Neural progenitor cell (in vitro differentiated cells): ENCODE measurements around the gene OR6C70. TPM values are rescaled to one million over a fixed set of nuclear protein-coding genes. Genes with fewer than 3 reads are reported as not detected.
"Not testable (repeated sequence)": the region's sequence is repeated elsewhere in the genome, so short reads cannot be mapped to it uniquely, and the experiment has no call there.

ENCODE experiments used
- DNase-seq: peaks from one replicate; pipeline ENCODE4 v3.0.0-alpha.2; 2016; ENCODE audit warnings: low spot score
- H2AFZ ChIP-seq: fragments of 200-600 bp; sonication (generic); replicated peaks from 2 replicates; pipeline ENCODE4 v1.6.1; 2016; ENCODE audit warnings: antibody characterized with exemption
- H3F3A ChIP-seq: fragments of 200-600 bp; sonication (generic); 2 replicates; pipeline ENCODE4 v1.6.1; 2016; ENCODE audit warnings: antibody characterized with exemption, low read depth
- H3K27ac ChIP-seq: fragments of 200-600 bp; sonication (generic); 2 replicates; pipeline ENCODE4 v1.5.1; 2016; ENCODE audit warnings: mild to moderate bottlenecking
- H3K27me3 ChIP-seq: fragments of 200-600 bp; sonication (generic); 2 replicates; pipeline ENCODE4 v1.6.1; 2016; ENCODE audit warnings: mild to moderate bottlenecking, moderate library complexity
- H3K36me3 ChIP-seq: fragments of 200-600 bp; sonication (generic); 2 replicates; pipeline ENCODE4 v1.5.1; 2016
- H3K4me1 ChIP-seq: fragments of 200-600 bp; sonication (generic); 2 replicates; pipeline ENCODE4 v1.6.1; 2016; ENCODE audit warnings: mixed run types
- H3K4me2 ChIP-seq: fragments of 200-600 bp; sonication (generic); 2 replicates; pipeline ENCODE4 v1.6.1; 2016
- H3K4me3 ChIP-seq: fragments of 200-600 bp; sonication (generic); 2 replicates; pipeline ENCODE4 v1.5.1; 2016
- H3K79me2 ChIP-seq: fragments of 200-600 bp; sonication (generic); 2 replicates; pipeline ENCODE4 v1.6.1; 2016; ENCODE audit warnings: low read depth
- H3K9ac ChIP-seq: fragments of 200-600 bp; sonication (generic); 2 replicates; pipeline ENCODE4 v1.6.1; 2016
- H3K9me3 ChIP-seq: fragments of 200-600 bp; sonication (generic); 2 replicates; pipeline ENCODE4 v1.5.1; 2016; ENCODE audit warnings: low read depth
- H4K20me1 ChIP-seq: fragments of 200-600 bp; sonication (generic); 2 replicates; pipeline ENCODE4 v1.6.1; 2016; ENCODE audit warnings: low read depth
- H3K27ac Mint-ChIP-seq: 3 replicates; pipeline ENCODE4 v1.8.0; 2021; ENCODE audit warnings: mixed read lengths
- H3K27me3 Mint-ChIP-seq: 2 replicates; pipeline ENCODE4 v1.8.0; 2022; ENCODE audit warnings: low read depth, mild to moderate bottlenecking, inconsistent platforms, moderate library complexity, mixed read lengths; ENCODE audit not compliant: insufficient read depth
- H3K36me3 Mint-ChIP-seq: 3 replicates; pipeline ENCODE4 v1.8.0; 2021; ENCODE audit warnings: mixed read lengths
- H3K4me1 Mint-ChIP-seq: 3 replicates; pipeline ENCODE4 v1.8.0; 2021; ENCODE audit warnings: mixed read lengths
- H3K4me3 Mint-ChIP-seq: 3 replicates; pipeline ENCODE4 v1.8.0; 2021; ENCODE audit warnings: mild to moderate bottlenecking, moderate library complexity, mixed read lengths
- H3K9me3 Mint-ChIP-seq: 3 replicates; pipeline ENCODE4 v1.8.0; 2020; ENCODE audit warnings: mixed read lengths
- EZH2 ChIP-seq: fragments of 200-600 bp; sonication (generic); IDR thresholded peaks from 2 replicates; pipeline ENCODE4 v1.6.1; 2017; ENCODE audit warnings: antibody characterized with exemption, mild to moderate bottlenecking, moderate library complexity
- EZH2phosphoT487 ChIP-seq: fragments of 200-600 bp; sonication (generic); IDR thresholded peaks from 2 replicates; pipeline ENCODE4 v1.6.1; 2017; ENCODE audit warnings: antibody characterized with exemption
- total RNA-seq: library from RNA; depleted of rRNA; stranded (reverse); fragments of >200 nt; gene quantifications from 2 replicates; pipeline ENCODE4 v1.2.3, GENCODE V29; 2015; ENCODE audit warnings: low replicate concordance
- TF ChIP-seq, protein P1 (sequence below): fragments of 200-600 bp; sonication (generic); IDR thresholded peaks from 2 replicates; pipeline ENCODE4 v1.5.1; 2017; ENCODE audit warnings: antibody characterized with exemption, mild to moderate bottlenecking

Gene OR6C70
- total RNA-seq, 1 donor from 2014 or later, result not detected

DNA sequence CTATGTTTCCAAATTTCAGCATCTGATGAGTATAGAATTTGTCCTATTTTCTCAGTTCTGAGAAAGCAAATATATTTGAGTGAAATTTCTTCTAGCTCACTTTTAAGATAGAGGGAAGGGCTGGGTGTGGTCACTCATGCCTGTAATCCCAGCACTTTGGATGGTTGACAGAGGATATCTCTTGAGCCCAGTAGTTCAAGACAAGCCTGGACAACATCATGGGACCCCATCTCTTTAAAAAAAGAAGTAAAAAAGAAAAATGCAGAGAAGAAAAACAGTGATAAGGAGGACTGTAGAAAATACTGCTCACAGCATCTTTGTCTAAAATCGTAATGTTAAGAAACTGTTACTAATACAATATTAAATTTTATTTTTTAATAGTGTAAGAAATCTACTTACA, 2.3 kb upstream of the OR6C70 start:
- Mint-ChIP-seq H3K4me3 (no peak overlapping the region), H3K4me1 (no peaks in the 10 kb centered on the region), H3K36me3 (no peaks in the 10 kb centered on the region), H3K27me3 (no peaks in the 10 kb centered on the region), H3K9me3 (no peaks in the 10 kb centered on the region), H3K27ac (no peak overlapping the region)
- Histone ChIP-seq H3K79me2 (no peaks in the 10 kb centered on the region), H3K9me3 (no peaks in the 10 kb centered on the region), H4K20me1 (no peaks in the 10 kb centered on the region), H3F3A (no peaks in the 10 kb centered on the region), H3K4me3 (no peak overlapping the region), H3K4me1 (no peaks in the 10 kb centered on the region), H3K36me3 (no peaks in the 10 kb centered on the region), H3K4me2 (no peak overlapping the region), H3K9ac (no peak overlapping the region), H3K27me3 (no peaks in the 10 kb centered on the region), H2AFZ (no peak overlapping the region), H3K27ac (no peak overlapping the region)
- DNase-seq, result no peak
- TF ChIP-seq EZH2, result no peak
- TF ChIP-seq, protein P1, sequence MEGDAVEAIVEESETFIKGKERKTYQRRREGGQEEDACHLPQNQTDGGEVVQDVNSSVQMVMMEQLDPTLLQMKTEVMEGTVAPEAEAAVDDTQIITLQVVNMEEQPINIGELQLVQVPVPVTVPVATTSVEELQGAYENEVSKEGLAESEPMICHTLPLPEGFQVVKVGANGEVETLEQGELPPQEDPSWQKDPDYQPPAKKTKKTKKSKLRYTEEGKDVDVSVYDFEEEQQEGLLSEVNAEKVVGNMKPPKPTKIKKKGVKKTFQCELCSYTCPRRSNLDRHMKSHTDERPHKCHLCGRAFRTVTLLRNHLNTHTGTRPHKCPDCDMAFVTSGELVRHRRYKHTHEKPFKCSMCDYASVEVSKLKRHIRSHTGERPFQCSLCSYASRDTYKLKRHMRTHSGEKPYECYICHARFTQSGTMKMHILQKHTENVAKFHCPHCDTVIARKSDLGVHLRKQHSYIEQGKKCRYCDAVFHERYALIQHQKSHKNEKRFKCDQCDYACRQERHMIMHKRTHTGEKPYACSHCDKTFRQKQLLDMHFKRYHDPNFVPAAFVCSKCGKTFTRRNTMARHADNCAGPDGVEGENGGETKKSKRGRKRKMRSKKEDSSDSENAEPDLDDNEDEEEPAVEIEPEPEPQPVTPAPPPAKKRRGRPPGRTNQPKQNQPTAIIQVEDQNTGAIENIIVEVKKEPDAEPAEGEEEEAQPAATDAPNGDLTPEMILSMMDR, result no peak
- no peak for TF ChIP-seq EZH2phosphoT487

DNA sequence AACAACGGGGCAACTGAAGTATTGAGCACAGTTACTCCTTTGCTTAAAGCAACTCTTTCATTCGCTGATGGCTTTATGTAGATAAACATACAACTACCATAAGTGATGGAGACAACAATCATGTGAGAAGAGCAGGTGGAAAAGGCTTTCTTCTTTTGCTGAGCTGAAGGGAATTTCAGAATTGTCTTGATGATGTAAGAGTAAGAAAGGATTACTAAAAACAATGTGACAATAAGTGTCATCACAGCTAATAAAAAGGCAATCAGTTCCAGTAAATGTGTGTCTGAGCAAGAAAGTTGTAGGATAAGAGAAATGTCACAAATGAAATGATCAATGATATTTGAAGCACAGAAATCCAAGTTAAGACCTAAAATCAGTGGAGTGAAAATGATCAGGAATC, 647 bp downstream of the OR6C70 start:
- no peak overlapping the region for H3K27ac ChIP-seq
- no peaks in the 10 kb centered on the region for H3K36me3 ChIP-seq
- no peaks in the 10 kb centered on the region for H3K27me3 Mint-ChIP-seq
- DNase-seq, result no peak
- no peaks in the 10 kb centered on the region for H3F3A ChIP-seq
- peak overlapping the region; percentile 27 for H2AFZ ChIP-seq
- no peaks in the 10 kb centered on the region for H3K9me3 ChIP-seq
- no peak overlapping the region for H3K4me3 Mint-ChIP-seq
- H3K4me2 ChIP-seq, result no peak overlapping the region
- H4K20me1 ChIP-seq, result no peaks in the 10 kb centered on the region
- H3K4me1 Mint-ChIP-seq, result no peaks in the 10 kb centered on the region
- no peak overlapping the region for H3K9ac ChIP-seq
- no peak overlapping the region for H3K4me3 ChIP-seq
- H3K27me3 ChIP-seq, result no peaks in the 10 kb centered on the region
- H3K79me2 ChIP-seq, result no peaks in the 10 kb centered on the region
- no peaks in the 10 kb centered on the region for H3K36me3 Mint-ChIP-seq
- TF ChIP-seq, protein P1, result no peak
- TF ChIP-seq EZH2 (no peak), EZH2phosphoT487 (no peak)
- H3K4me1 ChIP-seq, result no peaks in the 10 kb centered on the region
- no peak overlapping the region for H3K27ac Mint-ChIP-seq
- H3K9me3 Mint-ChIP-seq, result peaks cover 3% of the 10 kb centered on the region

DNA sequence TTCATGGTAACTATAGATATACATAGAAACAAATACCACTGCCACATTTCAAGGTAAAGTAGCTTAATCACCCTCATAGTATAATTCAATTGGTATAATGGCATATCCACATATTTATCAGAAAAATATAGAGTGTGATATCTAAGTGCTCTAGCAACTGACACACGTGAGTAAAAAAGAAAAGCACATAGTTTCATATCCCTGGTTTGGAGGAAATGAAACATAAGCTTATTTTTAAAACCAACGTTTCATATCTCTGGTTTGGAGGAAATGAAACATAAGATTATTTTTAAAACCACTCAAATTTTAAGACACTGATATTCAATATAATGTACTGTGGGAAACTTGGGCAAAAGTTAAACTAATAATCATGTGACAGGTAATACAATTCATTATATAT, 2.1 kb downstream of the OR6C70 start:
- no peaks in the 10 kb centered on the region for H3F3A ChIP-seq
- no peaks in the 10 kb centered on the region for H3K36me3 Mint-ChIP-seq
- H3K27ac Mint-ChIP-seq, result no peak overlapping the region
- no peaks in the 10 kb centered on the region for H3K36me3 ChIP-seq
- no peaks in the 10 kb centered on the region for H3K4me1 ChIP-seq
- H2AFZ ChIP-seq, result no peak overlapping the region
- no peaks in the 10 kb centered on the region for H3K9me3 ChIP-seq
- H4K20me1 ChIP-seq, result no peaks in the 10 kb centered on the region
- H3K4me3 Mint-ChIP-seq, result no peak overlapping the region
- H3K79me2 ChIP-seq, result no peaks in the 10 kb centered on the region
- no peaks in the 10 kb centered on the region for H3K4me1 Mint-ChIP-seq
- no peaks in the 10 kb centered on the region for H3K27me3 ChIP-seq
- TF ChIP-seq EZH2phosphoT487, result no peak
- TF ChIP-seq, protein P1, result no peak
- TF ChIP-seq EZH2, result no peak
- no peak overlapping the region for H3K4me2 ChIP-seq
- H3K9ac ChIP-seq, result no peak overlapping the region
- DNase-seq, result no peak
- H3K9me3 Mint-ChIP-seq, result peaks cover 6% of the 10 kb centered on the region
- no peak overlapping the region for H3K4me3 ChIP-seq
- no peak overlapping the region for H3K27ac ChIP-seq
- no peaks in the 10 kb centered on the region for H3K27me3 Mint-ChIP-seq

DNA sequence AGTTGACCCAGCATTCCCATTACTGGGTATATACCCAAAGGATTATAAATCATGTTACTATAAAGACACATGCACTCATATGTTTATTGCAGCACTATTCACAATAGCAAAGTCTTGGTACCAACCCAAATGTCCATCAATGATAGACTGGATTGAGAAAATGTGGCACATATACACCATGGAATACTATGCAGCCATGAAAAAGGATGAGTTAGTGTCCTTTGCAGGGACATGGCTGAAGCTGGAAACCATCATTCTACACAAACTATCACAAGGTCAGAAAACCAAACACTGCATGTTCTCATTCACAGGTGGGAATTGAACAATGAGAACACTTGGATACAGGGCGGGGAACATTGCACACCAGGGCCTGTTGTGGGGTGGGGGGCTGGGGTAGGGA, 5.0 kb downstream of the OR6C70 start:
- H3K9ac ChIP-seq, H3K36me3 Mint-ChIP-seq, H4K20me1 ChIP-seq, H3K27me3 Mint-ChIP-seq, H3K27ac Mint-ChIP-seq, H3K4me1 ChIP-seq, H3K4me3 Mint-ChIP-seq, H3K9me3 ChIP-seq, H3K27ac ChIP-seq, H3K36me3 ChIP-seq, DNase-seq, H3K4me3 ChIP-seq, H3K4me2 ChIP-seq, H3K9me3 Mint-ChIP-seq, H3K4me1 Mint-ChIP-seq, H3K27me3 ChIP-seq, H3F3A ChIP-seq, H3K79me2 ChIP-seq, H2AFZ ChIP-seq: not testable (repeated sequence)
